ENCODE results near the gene TMEM86A.

GRCh38 chr11:18715476-18715875 is 16.9 kb downstream of the TMEM86A start:
- TF ChIP-seq POLR2AphosphoS5 (IDR thresholded peaks at IDR 0.05) (no peak), POLR2A (IDR thresholded peaks at IDR 0.05) (no peak), CTCF (IDR thresholded peaks at IDR 0.05) (no peak), EP300 (IDR thresholded peaks at IDR 0.05) (no peak)
